ENCODE results near the gene TCF7L1. TPM values are rescaled to one million over a fixed set of nuclear protein-coding genes. Genes with fewer than 3 reads are reported as not detected.

Gene TCF7L1
- total and polyA plus RNA-seq, 9 of the 15 experiments (the other 6 are each of a cell fraction or from before 2014, with no cell fraction given) = 0.03 to 0.11 (median 0.07) TPM; not detected in 5

DNA sequence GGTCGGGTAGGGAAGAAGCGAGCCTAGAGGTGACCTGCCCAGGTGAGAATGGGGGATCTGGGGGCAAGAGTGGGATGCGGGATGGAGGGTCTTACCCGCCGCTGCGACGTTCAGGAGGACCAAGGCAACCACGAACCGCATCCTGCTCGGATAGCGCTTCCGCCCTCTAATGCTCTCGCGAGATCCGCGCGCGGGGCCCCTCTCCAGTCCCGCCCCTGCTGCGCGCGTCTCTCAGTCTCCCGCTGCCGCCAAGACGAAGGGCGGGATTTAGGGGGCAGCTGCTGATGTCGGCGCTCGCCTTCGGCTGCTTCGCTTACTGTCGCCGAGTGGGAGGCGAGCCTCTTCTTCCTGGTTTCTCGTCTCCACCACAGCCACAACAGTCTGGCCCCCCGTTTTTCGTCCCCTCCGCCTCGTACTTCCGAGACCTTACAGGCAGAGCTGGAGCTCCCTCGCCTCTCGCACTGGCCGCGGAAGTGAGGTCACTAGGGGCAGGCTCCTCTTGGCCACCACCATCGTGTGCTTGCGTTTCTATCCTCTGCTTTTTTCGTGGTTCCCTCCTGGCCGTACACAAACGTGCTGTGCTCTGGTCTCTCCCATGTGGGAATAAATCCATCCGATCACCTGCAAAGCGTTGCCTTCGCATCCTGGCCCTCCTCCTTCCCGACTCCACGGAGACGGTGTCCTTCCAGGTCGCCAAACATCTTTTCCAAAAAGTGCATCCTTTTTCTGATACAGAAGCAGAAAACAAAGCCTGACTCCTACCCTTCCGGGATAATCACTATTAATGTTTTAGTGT lies 194.8 kb downstream of the TCF7L1 start, which contains the start of gene TGOLN2 (continued):
- TF ChIP-seq BRD4 (IDR thresholded peaks at IDR 0.05) (no peak), GTF3C2 (IDR thresholded peaks at IDR 0.05; ENCODE audit: borderline replicate concordance, extremely low read depth, insufficient read length) (no peak), ZC3H8 (IDR thresholded peaks at IDR 0.05) (no peak), ARID2 (IDR thresholded peaks at IDR 0.05) (no peak), SPI1 (IDR thresholded peaks at IDR 0.05; ENCODE audit: borderline replicate concordance, low read depth, low read length) (peak; percentile 65), EHMT2 (IDR thresholded peaks at IDR 0.05) (0 out of 2 replicates have a peak, but pooled peaks have one; percentile 9), MAFG (tag; conservative IDR thresholded peaks at IDR 0.05) (no peak), MEF2D (tag; conservative IDR thresholded peaks at IDR 0.05; ENCODE audit: low read depth) (no peak), SAFB (IDR thresholded peaks at IDR 0.05; ENCODE audit: borderline replicate concordance, low read depth, low read length) (no peak), COPS2 (conservative IDR thresholded peaks at IDR 0.05) (no peak), ZNF79 (CRISPR knock-in tag; IDR thresholded peaks at IDR 0.05; ENCODE audit: low read depth) (no peak), ZNF253 (CRISPR knock-in tag; conservative IDR thresholded peaks at IDR 0.05) (no peak), FOXA3 (CRISPR knock-in tag; conservative IDR thresholded peaks at IDR 0.05 in 1 of 2, IDR thresholded peaks at IDR 0.05 in 1 of 2) (no peak), SMARCA4 (IDR thresholded peaks at IDR 0.05) (peak; percentile 48), ZNF197 (CRISPR knock-in tag; IDR thresholded peaks at IDR 0.05; ENCODE audit: low read depth) (no peak), ETS2 (tag; IDR thresholded peaks at IDR 0.05; ENCODE audit: borderline replicate concordance, poor library complexity, severe bottlenecking) (no peak), MLX (CRISPR knock-in tag; conservative IDR thresholded peaks at IDR 0.05) (no peak)
- TF ChIP-seq, protein P1, sequence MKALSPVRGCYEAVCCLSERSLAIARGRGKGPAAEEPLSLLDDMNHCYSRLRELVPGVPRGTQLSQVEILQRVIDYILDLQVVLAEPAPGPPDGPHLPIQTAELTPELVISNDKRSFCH (CRISPR knock-in tag; IDR thresholded peaks at IDR 0.05) = no peak
- TF ChIP-seq, protein P1 (tag; IDR thresholded peaks at IDR 0.05) = no peak
- TF ChIP-seq, protein P2, sequence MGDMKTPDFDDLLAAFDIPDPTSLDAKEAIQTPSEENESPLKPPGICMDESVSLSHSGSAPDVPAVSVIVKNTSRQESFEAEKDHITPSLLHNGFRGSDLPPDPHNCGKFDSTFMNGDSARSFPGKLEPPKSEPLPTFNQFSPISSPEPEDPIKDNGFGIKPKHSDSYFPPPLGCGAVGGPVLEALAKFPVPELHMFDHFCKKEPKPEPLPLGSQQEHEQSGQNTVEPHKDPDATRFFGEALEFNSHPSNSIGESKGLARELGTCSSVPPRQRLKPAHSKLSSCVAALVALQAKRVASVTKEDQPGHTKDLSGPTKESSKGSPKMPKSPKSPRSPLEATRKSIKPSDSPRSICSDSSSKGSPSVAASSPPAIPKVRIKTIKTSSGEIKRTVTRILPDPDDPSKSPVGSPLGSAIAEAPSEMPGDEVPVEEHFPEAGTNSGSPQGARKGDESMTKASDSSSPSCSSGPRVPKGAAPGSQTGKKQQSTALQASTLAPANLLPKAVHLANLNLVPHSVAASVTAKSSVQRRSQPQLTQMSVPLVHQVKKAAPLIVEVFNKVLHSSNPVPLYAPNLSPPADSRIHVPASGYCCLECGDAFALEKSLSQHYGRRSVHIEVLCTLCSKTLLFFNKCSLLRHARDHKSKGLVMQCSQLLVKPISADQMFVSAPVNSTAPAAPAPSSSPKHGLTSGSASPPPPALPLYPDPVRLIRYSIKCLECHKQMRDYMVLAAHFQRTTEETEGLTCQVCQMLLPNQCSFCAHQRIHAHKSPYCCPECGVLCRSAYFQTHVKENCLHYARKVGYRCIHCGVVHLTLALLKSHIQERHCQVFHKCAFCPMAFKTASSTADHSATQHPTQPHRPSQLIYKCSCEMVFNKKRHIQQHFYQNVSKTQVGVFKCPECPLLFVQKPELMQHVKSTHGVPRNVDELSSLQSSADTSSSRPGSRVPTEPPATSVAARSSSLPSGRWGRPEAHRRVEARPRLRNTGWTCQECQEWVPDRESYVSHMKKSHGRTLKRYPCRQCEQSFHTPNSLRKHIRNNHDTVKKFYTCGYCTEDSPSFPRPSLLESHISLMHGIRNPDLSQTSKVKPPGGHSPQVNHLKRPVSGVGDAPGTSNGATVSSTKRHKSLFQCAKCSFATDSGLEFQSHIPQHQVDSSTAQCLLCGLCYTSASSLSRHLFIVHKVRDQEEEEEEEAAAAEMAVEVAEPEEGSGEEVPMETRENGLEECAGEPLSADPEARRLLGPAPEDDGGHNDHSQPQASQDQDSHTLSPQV (IDR thresholded peaks at IDR 0.05) = peak; percentile 71; the same call in 1 of the 2 replicates

Measured in K562 (cell line).